OCI-LY3 (cell line): ENCODE measurements around the gene CTCF.

Source experiments
- H2AFZ ChIP-seq: fragments of 200-600, 300-600 bp; shearing (Covaris generic); 2 replicates; pipeline ENCODE4 v1.6.0; 2014; ENCODE audit warnings: antibody characterized with exemption, low read depth, low read length
- H3K27ac ChIP-seq: fragments of 200-600, 300-600 bp; sonication (generic); 2 replicates; pipeline ENCODE4 v1.5.1; 2014; ENCODE audit warnings: mild to moderate bottlenecking, low read length, moderate library complexity, mixed read lengths
- H3K27me3 ChIP-seq: fragments of 200-600, 300-600 bp; sonication (generic); 2 replicates; pipeline ENCODE4 v1.6.1; 2014; ENCODE audit warnings: low read depth, low read length, mixed read lengths
- H3K36me3 ChIP-seq: fragments of 200-600, 300-600 bp; sonication (generic); replicated peaks from 2 replicates; pipeline ENCODE3; 2014; ENCODE audit warnings: low read depth, low read length, mixed read lengths
- H3K4me1 ChIP-seq: fragments of 300-600, 200-600 bp; sonication (generic); 2 replicates; pipeline ENCODE4 v1.6.1; 2014; ENCODE audit warnings: low read length, mixed read lengths
- H3K4me2 ChIP-seq: fragments of 200-600, 300-600 bp; sonication (generic); 2 replicates; pipeline ENCODE4 v1.6.1; 2014; ENCODE audit warnings: low read length, mixed read lengths
- H3K4me3 ChIP-seq: fragments of 300-600, 200-600 bp; sonication (generic); 2 replicates; pipeline ENCODE4 v1.5.1; 2014; ENCODE audit warnings: antibody characterized with exemption, mild to moderate bottlenecking, low read length, moderate library complexity
- H3K79me2 ChIP-seq: fragments of 300-600, 200-600 bp; shearing (Covaris generic); 2 replicates; pipeline ENCODE4 v1.6.1; 2014; ENCODE audit warnings: mild to moderate bottlenecking, low read length, mixed read lengths
- H3K9ac ChIP-seq: fragments of 300-600, 200-600 bp; shearing (Covaris generic); 2 replicates; pipeline ENCODE4 v1.6.0; 2014; ENCODE audit warnings: mild to moderate bottlenecking, low read length, moderate library complexity
- H3K9me3 ChIP-seq: fragments of 200-600, 300-600 bp; shearing (Covaris generic); 2 replicates; pipeline ENCODE4 v1.6.1; 2014; ENCODE audit warnings: low read length, mixed read lengths; ENCODE audit not compliant: insufficient read depth
- H4K20me1 ChIP-seq: fragments of 200-600, 300-600 bp; sonication (generic); 2 replicates; pipeline ENCODE4 v1.6.1; 2016; ENCODE audit warnings: low read length, mixed read lengths; ENCODE audit not compliant: insufficient read depth
- EZH2phosphoT487 ChIP-seq: fragments of 200-600 bp; shearing (Covaris generic); IDR thresholded peaks from 2 replicates; pipeline ENCODE4 v1.6.1; 2018; ENCODE audit warnings: antibody characterized with exemption, mixed run types, low read depth
- TF ChIP-seq, protein P1 (sequence below): fragments of 200-600, 300-600 bp; sonication (generic); IDR thresholded peaks from 2 replicates; pipeline ENCODE4 v1.5.1; 2014; ENCODE audit warnings: antibody characterized with exemption, low read length, low read depth

Gene CTCF

DNA sequence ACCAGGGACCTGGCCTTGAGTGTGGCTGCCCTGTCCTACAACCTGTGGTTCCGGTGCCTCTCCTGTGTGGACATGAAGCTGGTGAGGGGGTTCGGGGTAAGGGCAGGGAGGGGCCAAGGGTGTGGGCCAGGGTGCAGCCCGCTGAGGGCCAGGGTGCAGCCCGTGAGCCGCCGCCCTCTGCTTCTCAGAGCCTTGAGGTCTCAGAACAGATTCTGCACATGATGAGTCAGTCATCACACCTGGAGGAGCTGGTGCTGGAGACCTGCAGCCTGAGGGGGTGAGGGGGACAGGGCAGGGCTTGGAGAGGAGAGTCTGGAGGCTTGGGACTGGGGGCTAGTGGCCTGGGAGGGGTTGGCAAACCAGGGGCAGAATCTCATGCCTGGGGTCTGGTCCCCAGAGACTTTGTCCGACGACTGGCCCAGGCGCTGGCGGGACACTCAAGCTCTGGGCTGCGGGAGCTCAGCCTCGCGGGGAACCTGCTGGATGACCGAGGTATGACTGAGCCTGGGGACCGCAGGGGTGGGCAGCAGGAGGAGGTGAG is 84.9 kb downstream of the CTCF start:
- no peak overlapping the region for H2AFZ ChIP-seq
- no peak overlapping the region for H3K27ac ChIP-seq
- H3K4me3 ChIP-seq = no peak overlapping the region
- no peaks in the 10 kb centered on the region for H3K9me3 ChIP-seq
- no peak overlapping the region for H3K9ac ChIP-seq
- H3K79me2 ChIP-seq = peaks cover 8% of the 10 kb centered on the region; the same call in 1 of the 2 replicates
- H3K4me2 ChIP-seq = no peak overlapping the region
- no peaks in the 10 kb centered on the region for H3K27me3 ChIP-seq
- H4K20me1 ChIP-seq = no peaks in the 10 kb centered on the region
- H3K36me3 ChIP-seq = peaks cover 10% of the 10 kb centered on the region
- peaks cover 6% of the 10 kb centered on the region; the same call in 1 of the 2 replicates for H3K4me1 ChIP-seq
- no peak for TF ChIP-seq EZH2phosphoT487
- TF ChIP-seq, protein P1, sequence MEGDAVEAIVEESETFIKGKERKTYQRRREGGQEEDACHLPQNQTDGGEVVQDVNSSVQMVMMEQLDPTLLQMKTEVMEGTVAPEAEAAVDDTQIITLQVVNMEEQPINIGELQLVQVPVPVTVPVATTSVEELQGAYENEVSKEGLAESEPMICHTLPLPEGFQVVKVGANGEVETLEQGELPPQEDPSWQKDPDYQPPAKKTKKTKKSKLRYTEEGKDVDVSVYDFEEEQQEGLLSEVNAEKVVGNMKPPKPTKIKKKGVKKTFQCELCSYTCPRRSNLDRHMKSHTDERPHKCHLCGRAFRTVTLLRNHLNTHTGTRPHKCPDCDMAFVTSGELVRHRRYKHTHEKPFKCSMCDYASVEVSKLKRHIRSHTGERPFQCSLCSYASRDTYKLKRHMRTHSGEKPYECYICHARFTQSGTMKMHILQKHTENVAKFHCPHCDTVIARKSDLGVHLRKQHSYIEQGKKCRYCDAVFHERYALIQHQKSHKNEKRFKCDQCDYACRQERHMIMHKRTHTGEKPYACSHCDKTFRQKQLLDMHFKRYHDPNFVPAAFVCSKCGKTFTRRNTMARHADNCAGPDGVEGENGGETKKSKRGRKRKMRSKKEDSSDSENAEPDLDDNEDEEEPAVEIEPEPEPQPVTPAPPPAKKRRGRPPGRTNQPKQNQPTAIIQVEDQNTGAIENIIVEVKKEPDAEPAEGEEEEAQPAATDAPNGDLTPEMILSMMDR = no peak

DNA sequence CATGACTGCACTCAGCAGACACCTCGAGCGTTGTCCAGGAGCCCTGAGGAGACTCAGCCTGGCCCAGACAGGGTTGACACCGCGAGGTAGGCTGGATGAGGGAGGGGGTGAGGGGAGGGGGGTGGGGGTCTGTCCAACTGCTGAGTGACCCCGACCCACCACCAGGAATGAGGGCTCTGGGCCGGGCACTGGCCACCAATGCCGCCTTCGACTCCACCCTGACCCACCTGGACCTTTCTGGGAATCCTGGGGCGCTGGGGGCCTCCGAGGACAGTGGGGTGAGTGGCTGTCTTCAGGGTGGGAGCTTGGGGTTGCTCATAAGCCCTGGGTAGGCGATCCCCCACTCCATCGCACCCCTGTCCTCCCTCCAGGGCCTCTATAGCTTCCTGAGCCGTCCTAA is 85.4 kb downstream of the CTCF start:
- no peaks in the 10 kb centered on the region for H4K20me1 ChIP-seq
- no peaks in the 10 kb centered on the region for H3K9me3 ChIP-seq
- H3K36me3 ChIP-seq = peaks cover 10% of the 10 kb centered on the region
- no peak overlapping the region for H3K4me3 ChIP-seq
- H3K4me2 ChIP-seq = no peak overlapping the region
- H3K79me2 ChIP-seq = peaks cover 8% of the 10 kb centered on the region; the same call in 1 of the 2 replicates
- H3K27me3 ChIP-seq = no peaks in the 10 kb centered on the region
- no peak overlapping the region for H2AFZ ChIP-seq
- no peak for TF ChIP-seq EZH2phosphoT487
- TF ChIP-seq, protein P1 = no peak
- peaks cover 6% of the 10 kb centered on the region; the same call in 1 of the 2 replicates for H3K4me1 ChIP-seq
- H3K27ac ChIP-seq = no peak overlapping the region
- H3K9ac ChIP-seq = no peak overlapping the region

DNA sequence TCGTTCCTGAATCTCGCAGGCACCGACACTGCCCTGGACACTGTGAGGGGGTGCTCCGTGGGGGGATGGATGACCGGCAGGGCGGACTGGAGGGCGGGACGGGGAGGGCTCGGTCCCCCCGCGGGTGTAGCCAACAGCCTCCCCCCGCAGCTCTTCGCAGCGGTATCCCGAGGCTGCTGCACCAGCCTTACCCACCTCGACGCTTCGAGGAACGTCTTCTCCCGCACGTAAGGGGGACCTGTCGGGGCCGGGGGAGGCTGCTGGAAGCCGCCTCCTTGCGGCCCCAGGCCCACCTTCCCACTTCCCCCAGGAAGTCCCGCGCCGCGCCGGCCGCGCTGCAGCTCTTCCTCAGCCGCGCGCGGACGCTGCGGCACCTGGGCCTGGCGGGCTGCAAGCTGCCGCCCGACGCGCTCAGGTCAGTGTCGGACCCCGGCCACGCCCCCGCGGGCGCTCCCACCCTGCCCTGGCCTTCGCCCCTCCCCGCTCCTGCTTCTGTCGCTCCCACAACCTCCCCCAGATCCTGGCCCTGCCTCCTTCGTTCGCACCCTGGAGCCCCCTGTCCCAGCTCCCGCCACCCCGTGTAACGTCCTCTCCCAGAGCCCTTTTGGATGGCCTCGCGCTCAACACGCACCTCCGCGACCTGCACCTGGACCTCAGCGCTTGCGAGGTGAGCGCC is 85.9 kb downstream of the CTCF start:
- TF ChIP-seq, protein P1 = no peak
- no peak for TF ChIP-seq EZH2phosphoT487
- Histone ChIP-seq H3K36me3 (peaks cover 11% of the 10 kb centered on the region), H3K79me2 (peaks cover 8% of the 10 kb centered on the region; the same call in 1 of the 2 replicates)

DNA sequence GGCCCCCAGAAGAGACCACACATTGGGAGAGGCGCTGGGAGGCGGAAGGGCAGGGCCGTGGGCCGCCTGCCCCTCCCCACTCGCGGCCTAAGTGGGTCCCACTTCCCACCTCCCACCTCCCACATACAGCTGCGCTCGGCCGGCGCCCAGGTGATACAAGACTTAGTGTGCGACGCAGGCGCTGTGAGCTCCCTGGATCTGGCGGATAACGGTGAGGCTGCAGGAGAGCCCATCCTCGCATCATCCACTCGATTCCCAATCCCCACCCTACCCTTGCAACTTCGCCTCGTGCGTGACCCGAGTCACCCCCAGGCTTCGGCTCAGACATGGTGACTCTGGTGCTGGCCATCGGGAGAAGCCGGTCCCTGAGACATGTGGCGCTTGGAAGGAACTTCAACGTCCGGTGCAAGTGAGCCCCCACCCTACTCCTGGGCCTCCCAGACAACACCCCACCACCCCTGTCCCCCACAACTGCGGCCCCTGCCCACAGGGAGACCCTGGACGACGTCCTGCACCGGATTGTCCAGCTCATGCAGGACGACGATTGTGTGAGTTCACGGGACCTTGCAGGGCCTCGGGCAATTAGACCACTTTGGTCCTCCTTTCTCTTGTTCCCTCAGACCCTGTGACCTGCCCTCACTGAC is 86.6 kb downstream of the CTCF start:
- no peak overlapping the region for H3K27ac ChIP-seq
- peaks cover 6% of the 10 kb centered on the region; the same call in 1 of the 2 replicates for H3K4me1 ChIP-seq
- H3K4me2 ChIP-seq = no peak overlapping the region
- no peaks in the 10 kb centered on the region for H4K20me1 ChIP-seq
- peaks cover 13% of the 10 kb centered on the region for H3K36me3 ChIP-seq
- TF ChIP-seq, protein P1 = no peak
- no peak for TF ChIP-seq EZH2phosphoT487
- H3K9ac ChIP-seq = no peak overlapping the region
- no peak overlapping the region for H2AFZ ChIP-seq
- H3K27me3 ChIP-seq = no peaks in the 10 kb centered on the region
- H3K4me3 ChIP-seq = no peak overlapping the region
- no peaks in the 10 kb centered on the region for H3K9me3 ChIP-seq
- H3K79me2 ChIP-seq = peaks cover 8% of the 10 kb centered on the region; the same call in 1 of the 2 replicates

More for the DNA sequence above, 85.9 kb downstream of the CTCF start:
- Histone ChIP-seq H4K20me1 (no peaks in the 10 kb centered on the region), H3K9ac (no peak overlapping the region), H3K27me3 (no peaks in the 10 kb centered on the region), H3K27ac (no peak overlapping the region), H3K4me3 (no peak overlapping the region), H3K4me1 (peaks cover 6% of the 10 kb centered on the region; the same call in 1 of the 2 replicates), H2AFZ (no peak overlapping the region), H3K4me2 (no peak overlapping the region), H3K9me3 (no peaks in the 10 kb centered on the region)
